Left lung (tissue), 10 donors: ENCODE results near the gene SLX4IP. TPM values are rescaled to one million over a fixed set of nuclear protein-coding genes. Genes with fewer than 3 reads are reported as not detected.

ENCODE experiments used
- ATAC-seq: fragments of 200-7000 bp; cut with Tn5 transposase; one replicate; pipeline ENCODE4 v1.9.1; 2020; ENCODE audit warnings: moderate library complexity
- DNase-seq, 4 donors: peaks; one replicate each; pipeline ENCODE4 v3.0.0-alpha.2; 2013 to 2020
- H3K27ac ChIP-seq, 2 donors: fragments of 200-600 bp; sonication (generic) in 1 of 2; one replicate each; pipeline versions ENCODE4 v1.5.0 to v1.8.0; 2020 to 2021
- H3K27me3 ChIP-seq, 2 donors: fragments of 200-600 bp; sonication (generic) in 1 of 2; one replicate each; pipeline versions ENCODE4 v1.5.0 to v1.8.0; 2020 to 2021
- H3K36me3 ChIP-seq, 2 donors: fragments of 200-600 bp; sonication (generic) in 1 of 2; one replicate each; pipeline versions ENCODE4 v1.5.0 to v1.8.0; 2020 to 2021
- H3K4me1 ChIP-seq, 2 donors: fragments of 200-600 bp; one replicate each; pipeline ENCODE4 v1.8.0; 2021
- H3K4me3 ChIP-seq, 2 donors: fragments of 200-600 bp; sonication (generic) in 1 of 2; one replicate each; pipeline versions ENCODE4 v1.5.0 to v1.8.0; 2020 to 2021; ENCODE audit warnings: mild to moderate bottlenecking in 1 of 2
- H3K9me3 ChIP-seq, 2 donors: fragments of 200-600 bp; sonication (generic) in 1 of 2; one replicate each; pipeline versions ENCODE4 v1.5.0 to v1.8.0; 2020 to 2021
- intact Hi-C, 2 donors: fragments of 100-400 bp; cut with DNase I; formaldehyde crosslinking; loops; one replicate each; pipeline versions ENCODE4 v1.11.2 to v1.14.2; 2022
- polyA plus RNA-seq, 6 donors: library from polyadenylated mRNA; unstranded; fragments of 120-200 nt; gene quantifications; one replicate each; pipeline ENCODE4 v1.2.1, GENCODE V29; 2013; ENCODE audit not compliant: insufficient read length in 6 of 6
- total RNA-seq, 2 donors: library from RNA; stranded (reverse); fragmentation: NEBNext Ultra II Directional; extraction: Animal tissue kit (Norgen Biotek cat#: 25700); gene quantifications; one replicate each; pipeline ENCODE4 v1.2.1, GENCODE V29; 2021
- TF ChIP-seq, protein P1 (sequence below), 2 donors: fragments of 200-600 bp; sonication (generic) in 1 of 2; IDR thresholded peaks; one replicate each; pipeline versions ENCODE4 v1.5.0 to v1.8.0; 2021; ENCODE audit warnings: antibody characterized with exemption in 2 of 2
- donor health status: DM: no; HTN: yes; CAD: no.
- donor health status: DM: no; HTN: no; CAD: no.

The SLX4IP gene
- total and polyA plus RNA-seq, 8 donors, result 6.0 to 12.3 (median 10.3) TPM

GRCh38 chr20:10511509-10512251 lies 76.6 kb downstream of the SLX4IP start:
- no peaks in the 10 kb centered on the region for H3K27me3 ChIP-seq
- peak; percentile 97 for ATAC-seq
- no peaks in the 10 kb centered on the region for H3K36me3 ChIP-seq
- H3K4me1 ChIP-seq, result peaks cover 30 to 57% of the 10 kb centered on the region in 2 donors
- intact Hi-C loops, result no loop called here
- no peak overlapping the region for H3K4me3 ChIP-seq
- DNase-seq, result peak in 3 of 4 donors; percentile 62 to 94 (median 91)
- peak overlapping the region; percentile 71 to 85 for H3K27ac ChIP-seq
- TF ChIP-seq, protein P1, sequence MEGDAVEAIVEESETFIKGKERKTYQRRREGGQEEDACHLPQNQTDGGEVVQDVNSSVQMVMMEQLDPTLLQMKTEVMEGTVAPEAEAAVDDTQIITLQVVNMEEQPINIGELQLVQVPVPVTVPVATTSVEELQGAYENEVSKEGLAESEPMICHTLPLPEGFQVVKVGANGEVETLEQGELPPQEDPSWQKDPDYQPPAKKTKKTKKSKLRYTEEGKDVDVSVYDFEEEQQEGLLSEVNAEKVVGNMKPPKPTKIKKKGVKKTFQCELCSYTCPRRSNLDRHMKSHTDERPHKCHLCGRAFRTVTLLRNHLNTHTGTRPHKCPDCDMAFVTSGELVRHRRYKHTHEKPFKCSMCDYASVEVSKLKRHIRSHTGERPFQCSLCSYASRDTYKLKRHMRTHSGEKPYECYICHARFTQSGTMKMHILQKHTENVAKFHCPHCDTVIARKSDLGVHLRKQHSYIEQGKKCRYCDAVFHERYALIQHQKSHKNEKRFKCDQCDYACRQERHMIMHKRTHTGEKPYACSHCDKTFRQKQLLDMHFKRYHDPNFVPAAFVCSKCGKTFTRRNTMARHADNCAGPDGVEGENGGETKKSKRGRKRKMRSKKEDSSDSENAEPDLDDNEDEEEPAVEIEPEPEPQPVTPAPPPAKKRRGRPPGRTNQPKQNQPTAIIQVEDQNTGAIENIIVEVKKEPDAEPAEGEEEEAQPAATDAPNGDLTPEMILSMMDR (IDR thresholded peaks at IDR 0.05), result no peak
- no peaks in the 10 kb centered on the region for H3K9me3 ChIP-seq

DNA sequence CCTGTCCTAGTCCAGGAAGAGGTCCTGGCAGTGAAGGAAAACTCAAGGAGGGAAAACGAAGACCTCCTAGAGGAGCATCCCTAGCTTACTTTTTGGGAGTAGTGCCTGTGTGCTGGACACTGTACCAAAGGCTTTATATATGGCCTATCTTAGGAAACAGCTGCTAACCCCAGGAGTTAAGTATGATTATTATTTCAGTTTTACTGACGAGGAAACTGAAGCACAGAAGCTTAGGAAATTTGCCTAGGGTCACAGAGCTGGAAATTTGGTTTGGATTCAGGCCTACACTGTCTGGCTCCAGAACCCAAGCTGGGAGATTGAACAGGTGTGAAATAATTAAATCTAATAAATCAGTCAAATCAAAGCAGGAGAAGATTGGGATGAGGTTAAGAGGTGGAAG lies 78.0 kb downstream of the SLX4IP start:
- TF ChIP-seq, protein P1 (IDR thresholded peaks at IDR 0.05), result no peak
- peak overlapping the region in 1 of 2 donors; percentile 41 for H3K27ac ChIP-seq
- H3K27me3 ChIP-seq, result no peaks in the 10 kb centered on the region
- H3K4me1 ChIP-seq, result peaks cover 28 to 50% of the 10 kb centered on the region in 2 donors
- DNase-seq (no peak), ATAC-seq (no peak)
- no peaks in the 10 kb centered on the region for H3K9me3 ChIP-seq
- H3K36me3 ChIP-seq, result no peaks in the 10 kb centered on the region
- no peak overlapping the region for H3K4me3 ChIP-seq
- intact Hi-C loops, result no loop called here

- no peak for ATAC-seq
- TF ChIP-seq, protein P1 (IDR thresholded peaks at IDR 0.05), result no peak
- Histone ChIP-seq H3K4me1 (peaks cover 21 to 41% of the 10 kb centered on the region in 2 donors), H3K9me3 (no peaks in the 10 kb centered on the region), H3K4me3 (no peak overlapping the region), H3K36me3 (no peaks in the 10 kb centered on the region), H3K27me3 (no peaks in the 10 kb centered on the region), H3K27ac (peak overlapping the region; percentile 6 to 41)
- no peak for DNase-seq
- intact Hi-C loops, result no loop called here
Observed at GRCh38 chr20:10513931-10514575, 78.9 kb downstream of the SLX4IP start.

- DNase-seq (no peak), ATAC-seq (no peak)
- no peak overlapping the region for H3K27ac ChIP-seq
- H3K36me3 ChIP-seq, result no peaks in the 10 kb centered on the region
- TF ChIP-seq, protein P1 (IDR thresholded peaks at IDR 0.05), result no peak
- no peak overlapping the region for H3K4me3 ChIP-seq
- peaks cover 15 to 24% of the 10 kb centered on the region in 2 donors for H3K4me1 ChIP-seq
- intact Hi-C loops, result no loop called here
- H3K9me3 ChIP-seq, result no peaks in the 10 kb centered on the region
- H3K27me3 ChIP-seq, result no peaks in the 10 kb centered on the region
Observed at GRCh38 chr20:10516529-10516928, 81.4 kb downstream of the SLX4IP start.

GRCh38 chr20:10519361-10520046 lies 84.4 kb downstream of the SLX4IP start:
- Histone ChIP-seq H3K9me3 (no peaks in the 10 kb centered on the region), H3K36me3 (no peaks in the 10 kb centered on the region), H3K4me1 (peaks cover 3 to 14% of the 10 kb centered on the region in 2 donors), H3K27me3 (no peaks in the 10 kb centered on the region), H3K27ac (no peak overlapping the region), H3K4me3 (no peak overlapping the region)
- TF ChIP-seq, protein P1 (IDR thresholded peaks at IDR 0.05), result no peak
- intact Hi-C loops, result no loop called here
- ATAC-seq, result no peak
- no peak for DNase-seq
